GM12873 (cell line): ENCODE results near the gene RERE.

Experiments used
- CTCF ChIP-seq: IDR thresholded peaks from 2 replicates; pipeline ENCODE4 v1.5.1; 2012; ENCODE audit warnings: low read depth, mild to moderate bottlenecking, moderate library complexity, low read length, control low read depth; ENCODE audit not compliant: insufficient read depth; ENCODE audit errors: missing control alignments

RERE gene

GRCh38 chr1:8303141-8303540, 514.3 kb downstream of the RERE start:
- no peak for TF ChIP-seq CTCF
